ENCODE measurements around the gene STXBP1. TPM values are rescaled to one million over a fixed set of nuclear protein-coding genes. Genes with fewer than 3 reads are reported as not detected.

STXBP1 gene
- total RNA-seq, 1 experiment from 2014 or later = 44.0 TPM

GRCh38 chr9:127726871-127727270 lies 114.8 kb downstream of the STXBP1 start:
- no peak for DNase-seq
- Histone ChIP-seq H3K9me3 (ENCODE audit: insufficient read depth, low read depth) (no peaks in the 10 kb centered on the region), H3K4me2 (no peak overlapping the region), H3K79me2 (ENCODE audit: low read depth) (no peaks in the 10 kb centered on the region), H3K4me3 (no peak overlapping the region), H4K20me1 (ENCODE audit: insufficient read depth) (no peaks in the 10 kb centered on the region), H3K27ac (no peak overlapping the region), H3K9me2 (ENCODE audit: insufficient read depth) (no peaks in the 10 kb centered on the region), H3K27me3 (ENCODE audit: insufficient read depth, low read depth) (no peaks in the 10 kb centered on the region), H3K4me1 (replicated peaks; ENCODE audit: insufficient read depth) (peaks cover 6% of the 10 kb centered on the region), H3K36me3 (ENCODE audit: low read depth) (no peaks in the 10 kb centered on the region), H3F3A (ENCODE audit: insufficient read depth, low read depth) (peaks cover 15% of the 10 kb centered on the region), H2AFZ (no peak overlapping the region)
- CTCF ChIA-PET = interaction anchor here (0.6 kb wide), 1 partner anchor 542 kb away, joined by 6 read pairs; no protein-coding TSS in a partner anchor
- POLR2A ChIA-PET (ENCODE audit: unreplicated experiment) = no interaction called here
- TF ChIP-seq EZH2 (IDR thresholded peaks at IDR 0.05; ENCODE audit: low read depth) = no peak
- no peak for TF ChIP-seq CTCF (conservative IDR thresholded peaks at IDR 0.05)
- intact Hi-C loops (cut with micrococcal nuclease; ENCODE audit: unreplicated experiment) = loop anchor here (10.0 kb wide), 1 partner anchor 502 kb away; no protein-coding TSS in a partner anchor
- BruUV-seq (replicated peaks) = no TSS peak

- intact Hi-C loops (cut with micrococcal nuclease; ENCODE audit: unreplicated experiment) = loop anchor here (10.0 kb wide), 1 partner anchor 504 kb away; no protein-coding TSS in a partner anchor
- CTCF ChIA-PET = no interaction called here
Measured at GRCh38 chr9:127728808-127729207, 116.7 kb downstream of the STXBP1 start.

GRCh38 chr9:127729522-127730256 lies 117.6 kb downstream of the STXBP1 start:
- intact Hi-C loops (cut with micrococcal nuclease; ENCODE audit: unreplicated experiment) = loop anchor here (5.0 to 10.0 kb wide), 2 partner anchors 505 to 787 kb away; no protein-coding TSS in a partner anchor
- Histone ChIP-seq H2AFZ (no peak overlapping the region), H3K79me2 (ENCODE audit: low read depth) (no peaks in the 10 kb centered on the region), H3K27ac (no peak overlapping the region), H3K27me3 (ENCODE audit: insufficient read depth, low read depth) (no peaks in the 10 kb centered on the region), H4K20me1 (ENCODE audit: insufficient read depth) (no peaks in the 10 kb centered on the region), H3K4me1 (replicated peaks; ENCODE audit: insufficient read depth) (peaks cover 6% of the 10 kb centered on the region; the same call in 1 of the 2 replicates), H3K9me3 (ENCODE audit: insufficient read depth, low read depth) (no peaks in the 10 kb centered on the region), H3F3A (ENCODE audit: insufficient read depth, low read depth) (peaks cover 7% of the 10 kb centered on the region; the same call in 1 of the 2 replicates), H3K4me3 (no peak overlapping the region), H3K9me2 (ENCODE audit: insufficient read depth) (no peaks in the 10 kb centered on the region), H3K4me2 (no peak overlapping the region), H3K36me3 (ENCODE audit: low read depth) (no peaks in the 10 kb centered on the region)
- TF ChIP-seq CTCF (conservative IDR thresholded peaks at IDR 0.05) = no peak
- TF ChIP-seq EZH2 (IDR thresholded peaks at IDR 0.05; ENCODE audit: low read depth) = no peak
- DNase-seq = no peak
- POLR2A ChIA-PET (ENCODE audit: unreplicated experiment) = no interaction called here
- CTCF ChIA-PET = no interaction called here
- BruUV-seq (replicated peaks) = no TSS peak

More at GRCh38 chr9:127728808-127729207, 116.7 kb downstream of the STXBP1 start:
- Histone ChIP-seq H3K27me3 (ENCODE audit: insufficient read depth, low read depth) (no peaks in the 10 kb centered on the region), H4K20me1 (ENCODE audit: insufficient read depth) (no peaks in the 10 kb centered on the region), H3K36me3 (ENCODE audit: low read depth) (no peaks in the 10 kb centered on the region), H3K79me2 (ENCODE audit: low read depth) (no peaks in the 10 kb centered on the region), H3K4me3 (no peak overlapping the region), H3K4me1 (replicated peaks; ENCODE audit: insufficient read depth) (no peaks in the 10 kb centered on the region), H3K9me2 (ENCODE audit: insufficient read depth) (no peaks in the 10 kb centered on the region), H2AFZ (no peak overlapping the region), H3F3A (ENCODE audit: insufficient read depth, low read depth) (peaks cover 13% of the 10 kb centered on the region; the same call in 1 of the 2 replicates), H3K9me3 (ENCODE audit: insufficient read depth, low read depth) (no peaks in the 10 kb centered on the region), H3K27ac (no peak overlapping the region), H3K4me2 (no peak overlapping the region)
- no peak for TF ChIP-seq CTCF (conservative IDR thresholded peaks at IDR 0.05)
- no peak for TF ChIP-seq EZH2 (IDR thresholded peaks at IDR 0.05; ENCODE audit: low read depth)
- no peak for DNase-seq
- BruUV-seq (replicated peaks) = no TSS peak
- POLR2A ChIA-PET (ENCODE audit: unreplicated experiment) = interaction anchor here (0.5 kb wide), 1 partner anchor 150 kb away, joined by 6 read pairs; no protein-coding TSS in a partner anchor
